A549 (cell line): ENCODE measurements around the gene DERA. TPM values are rescaled to one million over a fixed set of nuclear protein-coding genes. Genes with fewer than 3 reads are reported as not detected.

Experiments used
- ATAC-seq, 2 experiments: fragments of 200-7000 bp in 1 of 2; fragments of >200 bp in 1 of 2; cut with Nextera tagmentation in 1 of 2; cut with Tn5 transposase in 1 of 2; 3 replicates each; pipeline versions ENCODE4 v1.8.0 to v1.9.1; 2018 to 2020; ENCODE audit warnings: mild to moderate bottlenecking in 1 of 2, moderate library complexity in 1 of 2
- CTCF ChIA-PET: fragments of 300-600 bp; sonication (Branson Sonifier 250); formaldehyde crosslinking; extraction: SDS; loops from one replicate; lab custom pipeline; 2021; ENCODE audit warnings: antibody characterized with exemption, inconsistent platforms; lab: Yijun Ruan, JAX
- POLR2A ChIA-PET: fragments of 350-600 bp; formaldehyde crosslinking; extraction: SDS; loops from one replicate; lab custom pipeline; 2021; ENCODE audit warnings: antibody characterized with exemption, inconsistent platforms; lab: Yijun Ruan, JAX
- DNase-seq, 2 experiments: peaks; one replicate each; pipeline versions ENCODE4 v3.0.0 to v3.0.0-alpha.2; 2011 to 2016; ENCODE audit warnings: low read depth in 1 of 2, low spot score in 1 of 2
- FAIRE-seq: peaks from 2 replicates; lab custom pipeline; 2011; peaks lifted over from hg19 to GRCh38; lab: Jason Lieb, UNC
- H3K27ac ChIP-seq, 2 experiments: fragments of >200 bp; sonication (Bioruptor Twin); formaldehyde crosslinking; 3 replicates each; pipeline ENCODE4 v1.5.1; 2016 to 2017
- H3K4me1 ChIP-seq: fragments of >200 bp; sonication (Bioruptor Twin); formaldehyde crosslinking; 3 replicates; pipeline ENCODE4 v1.6.1; 2016
- H3K4me2 ChIP-seq: fragments of >200 bp; sonication (Bioruptor Twin); formaldehyde crosslinking; 3 replicates; pipeline ENCODE4 v1.6.1; 2016
- H3K4me3 ChIP-seq: fragments of >200 bp; sonication (Bioruptor Twin); formaldehyde crosslinking; 3 replicates; pipeline ENCODE4 v1.5.1; 2016
- H3K9me3 ChIP-seq: fragments of >200 bp; sonication (Bioruptor Twin); formaldehyde crosslinking; 3 replicates; pipeline ENCODE4 v1.6.1; 2016
- ATOH8 ChIP-seq: fragments of 250-450 bp; sonication (Bioruptor Pico); IDR thresholded peaks from 2 replicates; pipeline ENCODE4 v1.5.0; 2020; ENCODE audit warnings: low read depth, mild to moderate bottlenecking, moderate library complexity
- BHLHE40 ChIP-seq: IDR thresholded peaks from 2 replicates; pipeline ENCODE4 v1.6.1; 2012; ENCODE audit warnings: low read depth, low read length, inconsistent platforms
- CHD2 ChIP-seq: fragments of 150-350 bp; IDR thresholded peaks from 2 replicates; pipeline ENCODE4 v1.6.1; 2014; ENCODE audit warnings: low read length; ENCODE audit not compliant: partially characterized antibody
- CHD4 ChIP-seq: fragments of 200-600 bp; sonication (generic); IDR thresholded peaks from 2 replicates; pipeline ENCODE4 v1.6.1; 2016; ENCODE audit warnings: antibody characterized with exemption, mild to moderate bottlenecking, borderline replicate concordance
- EHMT2 ChIP-seq: fragments of 200-600 bp; sonication (generic); IDR thresholded peaks from 2 replicates; pipeline ENCODE4 v1.6.1; 2016; ENCODE audit warnings: antibody characterized with exemption, low read depth, mild to moderate bottlenecking, moderate library complexity
- GATA3 ChIP-seq: IDR thresholded peaks from 2 replicates; pipeline ENCODE4 v1.6.1; 2012; ENCODE audit warnings: borderline replicate concordance
- HDAC2 ChIP-seq: fragments of 200-600 bp; sonication (generic); IDR thresholded peaks from 2 replicates; pipeline ENCODE4 v1.6.1; 2016
- HEYL ChIP-seq: fragments of 250-450 bp; sonication (Bioruptor Pico); IDR thresholded peaks from 2 replicates; pipeline ENCODE4 v1.8.0; 2021; ENCODE audit warnings: mild to moderate bottlenecking, moderate library complexity
- HOXA7 ChIP-seq: fragments of 250-450 bp; sonication (Bioruptor Pico); IDR thresholded peaks from 2 replicates; pipeline ENCODE4 v1.5.0; 2020; ENCODE audit warnings: mild to moderate bottlenecking, moderate library complexity
- HOXB5 ChIP-seq: fragments of 250-450 bp; sonication (Bioruptor Pico); IDR thresholded peaks from 2 replicates; pipeline ENCODE4 v1.5.0; 2020; ENCODE audit warnings: mild to moderate bottlenecking, moderate library complexity
- JUNB ChIP-seq: fragments of >200 bp; sonication (Bioruptor Twin); formaldehyde crosslinking; IDR thresholded peaks from 2 replicates; pipeline ENCODE4 v1.6.1; 2016
- KDM1A ChIP-seq: fragments of 200-600 bp; sonication (generic); IDR thresholded peaks from 2 replicates; pipeline ENCODE4 v1.6.1; 2016; ENCODE audit warnings: low read depth, mild to moderate bottlenecking
- PBX3 ChIP-seq: IDR thresholded peaks from 2 replicates; pipeline ENCODE4 v1.6.1; 2012
- POLR2A ChIP-seq: IDR thresholded peaks from 2 replicates; pipeline ENCODE4 v1.6.1; 2012; ENCODE audit warnings: mild to moderate bottlenecking, low read length
- POLR2AphosphoS2 ChIP-seq: conservative IDR thresholded peaks from 2 replicates; pipeline ENCODE4 v1.6.1; 2012; ENCODE audit warnings: low read length, improper control_type of control experiment, inconsistent platforms
- RAD21 ChIP-seq, 2 experiments: fragments of >200 bp in 1 of 2; sonication (Bioruptor Twin) in 1 of 2; formaldehyde crosslinking in 1 of 2; IDR thresholded peaks in 1 of 2; conservative IDR thresholded peaks in 1 of 2; 2 replicates in 1 of 2; 3 replicates in 1 of 2; pipeline ENCODE4 v1.6.1; 2012 to 2018; ENCODE audit warnings: inconsistent platforms in 1 of 2
- RCOR1 ChIP-seq: fragments of 150-350 bp; IDR thresholded peaks from 2 replicates; pipeline ENCODE4 v1.6.1; 2014; ENCODE audit warnings: antibody characterized with exemption, low read length, low read depth
- SMC3 ChIP-seq: fragments of >200 bp; sonication (Bioruptor Twin); formaldehyde crosslinking; IDR thresholded peaks from 3 replicates; pipeline ENCODE4 v1.6.1; 2018; ENCODE audit warnings: inconsistent platforms
- SREBF2 ChIP-seq: fragments of 450-650 bp; IDR thresholded peaks from 2 replicates; pipeline ENCODE4 v1.6.1; 2014; ENCODE audit warnings: mild to moderate bottlenecking, moderate library complexity
- TP53 ChIP-seq: fragments of 250-450 bp; sonication (Bioruptor Pico); IDR thresholded peaks from 2 replicates; pipeline ENCODE4 v1.5.0; 2021; ENCODE audit warnings: mild to moderate bottlenecking, moderate library complexity
- ZNF302 ChIP-seq: fragments of 250-450 bp; sonication (Bioruptor Pico); IDR thresholded peaks from 2 replicates; pipeline ENCODE4 v1.9.0; 2021; ENCODE audit warnings: inconsistent platforms, mild to moderate bottlenecking, moderate library complexity
- WGBS: methylation state at CpG from one replicate; pipeline ENCODE4 v1.1.6; 2017; ENCODE audit errors: missing lambda C conversion rate; 5-methylcytosine and 5-hydroxymethylcytosine counted together
- polyA plus RNA-seq, 4 experiments: library from polyadenylated mRNA; depleted of rRNA in 3 of 4; stranded (reverse); fragments of >200 nt; fragmentation: RNase III in 1 of 4; extraction: RNeasy Plus Mini Kit Qiagen cat#74134 plus additional on column Dnase treatment in 1 of 4; gene quantifications; 2 replicates in 3 of 4; 3 replicates in 1 of 4; pipeline ENCODE4 v1.2.3, GENCODE V29; 2011 to 2017
- TF ChIP-seq, protein P1 (sequence below): fragments of >200 bp; sonication (Bioruptor Twin); formaldehyde crosslinking; IDR thresholded peaks from 3 replicates; pipeline ENCODE4 v1.5.1; 2016
- TF ChIP-seq, protein P2 (sequence below): fragments of 200-600 bp; sonication (generic); IDR thresholded peaks from 2 replicates; pipeline ENCODE4 v1.6.1; 2016; ENCODE audit warnings: antibody characterized with exemption, mild to moderate bottlenecking, moderate library complexity
- TF ChIP-seq, protein P3 (sequence below): fragments of 450-650 bp; IDR thresholded peaks from 2 replicates; pipeline ENCODE4 v1.6.1; 2014; ENCODE audit warnings: antibody characterized with exemption
- TF ChIP-seq, protein P4 (sequence below): IDR thresholded peaks from 2 replicates; pipeline ENCODE4 v1.6.1; 2012; ENCODE audit warnings: low read depth, borderline replicate concordance

The DERA gene
- polyA plus RNA-seq, 2 of the 4 experiments (the other 2 are of a cell fraction): 45.2 to 65.0 TPM

- FAIRE-seq (no peak), DNase-seq (no peak)
- Histone ChIP-seq H3K4me3 (no peak overlapping the region), H3K9me3 (no peaks in the 10 kb centered on the region)
- POLR2A ChIA-PET: interaction anchor here (2.8 kb wide), 1 partner anchor 14 kb away, joined by 13 read pairs; the partner anchor contains the start of gene DERA
- TF ChIP-seq HOXB5 (CRISPR knock-in tag): no peak
- TF ChIP-seq, protein P1, sequence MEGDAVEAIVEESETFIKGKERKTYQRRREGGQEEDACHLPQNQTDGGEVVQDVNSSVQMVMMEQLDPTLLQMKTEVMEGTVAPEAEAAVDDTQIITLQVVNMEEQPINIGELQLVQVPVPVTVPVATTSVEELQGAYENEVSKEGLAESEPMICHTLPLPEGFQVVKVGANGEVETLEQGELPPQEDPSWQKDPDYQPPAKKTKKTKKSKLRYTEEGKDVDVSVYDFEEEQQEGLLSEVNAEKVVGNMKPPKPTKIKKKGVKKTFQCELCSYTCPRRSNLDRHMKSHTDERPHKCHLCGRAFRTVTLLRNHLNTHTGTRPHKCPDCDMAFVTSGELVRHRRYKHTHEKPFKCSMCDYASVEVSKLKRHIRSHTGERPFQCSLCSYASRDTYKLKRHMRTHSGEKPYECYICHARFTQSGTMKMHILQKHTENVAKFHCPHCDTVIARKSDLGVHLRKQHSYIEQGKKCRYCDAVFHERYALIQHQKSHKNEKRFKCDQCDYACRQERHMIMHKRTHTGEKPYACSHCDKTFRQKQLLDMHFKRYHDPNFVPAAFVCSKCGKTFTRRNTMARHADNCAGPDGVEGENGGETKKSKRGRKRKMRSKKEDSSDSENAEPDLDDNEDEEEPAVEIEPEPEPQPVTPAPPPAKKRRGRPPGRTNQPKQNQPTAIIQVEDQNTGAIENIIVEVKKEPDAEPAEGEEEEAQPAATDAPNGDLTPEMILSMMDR: no peak
- no peak for TF ChIP-seq EHMT2
- TF ChIP-seq RAD21 (conservative IDR thresholded peaks at IDR 0.05 in 1 of 2, IDR thresholded peaks at IDR 0.05 in 1 of 2): no peak
- no peak for TF ChIP-seq CHD4
- TF ChIP-seq, protein P2, sequence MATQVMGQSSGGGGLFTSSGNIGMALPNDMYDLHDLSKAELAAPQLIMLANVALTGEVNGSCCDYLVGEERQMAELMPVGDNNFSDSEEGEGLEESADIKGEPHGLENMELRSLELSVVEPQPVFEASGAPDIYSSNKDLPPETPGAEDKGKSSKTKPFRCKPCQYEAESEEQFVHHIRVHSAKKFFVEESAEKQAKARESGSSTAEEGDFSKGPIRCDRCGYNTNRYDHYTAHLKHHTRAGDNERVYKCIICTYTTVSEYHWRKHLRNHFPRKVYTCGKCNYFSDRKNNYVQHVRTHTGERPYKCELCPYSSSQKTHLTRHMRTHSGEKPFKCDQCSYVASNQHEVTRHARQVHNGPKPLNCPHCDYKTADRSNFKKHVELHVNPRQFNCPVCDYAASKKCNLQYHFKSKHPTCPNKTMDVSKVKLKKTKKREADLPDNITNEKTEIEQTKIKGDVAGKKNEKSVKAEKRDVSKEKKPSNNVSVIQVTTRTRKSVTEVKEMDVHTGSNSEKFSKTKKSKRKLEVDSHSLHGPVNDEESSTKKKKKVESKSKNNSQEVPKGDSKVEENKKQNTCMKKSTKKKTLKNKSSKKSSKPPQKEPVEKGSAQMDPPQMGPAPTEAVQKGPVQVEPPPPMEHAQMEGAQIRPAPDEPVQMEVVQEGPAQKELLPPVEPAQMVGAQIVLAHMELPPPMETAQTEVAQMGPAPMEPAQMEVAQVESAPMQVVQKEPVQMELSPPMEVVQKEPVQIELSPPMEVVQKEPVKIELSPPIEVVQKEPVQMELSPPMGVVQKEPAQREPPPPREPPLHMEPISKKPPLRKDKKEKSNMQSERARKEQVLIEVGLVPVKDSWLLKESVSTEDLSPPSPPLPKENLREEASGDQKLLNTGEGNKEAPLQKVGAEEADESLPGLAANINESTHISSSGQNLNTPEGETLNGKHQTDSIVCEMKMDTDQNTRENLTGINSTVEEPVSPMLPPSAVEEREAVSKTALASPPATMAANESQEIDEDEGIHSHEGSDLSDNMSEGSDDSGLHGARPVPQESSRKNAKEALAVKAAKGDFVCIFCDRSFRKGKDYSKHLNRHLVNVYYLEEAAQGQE: no peak
- no peak for TF ChIP-seq KDM1A
- no peak for TF ChIP-seq HDAC2
- TF ChIP-seq, protein P3, sequence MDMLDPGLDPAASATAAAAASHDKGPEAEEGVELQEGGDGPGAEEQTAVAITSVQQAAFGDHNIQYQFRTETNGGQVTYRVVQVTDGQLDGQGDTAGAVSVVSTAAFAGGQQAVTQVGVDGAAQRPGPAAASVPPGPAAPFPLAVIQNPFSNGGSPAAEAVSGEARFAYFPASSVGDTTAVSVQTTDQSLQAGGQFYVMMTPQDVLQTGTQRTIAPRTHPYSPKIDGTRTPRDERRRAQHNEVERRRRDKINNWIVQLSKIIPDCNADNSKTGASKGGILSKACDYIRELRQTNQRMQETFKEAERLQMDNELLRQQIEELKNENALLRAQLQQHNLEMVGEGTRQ: no peak
- TF ChIP-seq SMC3: no peak
- TF ChIP-seq ZNF302 (CRISPR knock-in tag): no peak
- no peak for TF ChIP-seq HEYL (CRISPR knock-in tag)
- no peak for TF ChIP-seq POLR2A
- TF ChIP-seq, all 56 proteins: peak for 0
- ATAC-seq: no peak
- WGBS: 93% methylated on average over 1 of the region's 1 CpG
- Histone ChIP-seq H3K4me1 (no peaks in the 10 kb centered on the region), H3K4me2 (no peak overlapping the region), H3K27ac (no peak overlapping the region)
- CTCF ChIA-PET: interaction anchor here (0.6 to 2.8 kb wide), 2 partner anchors 14 to 1977 kb away, joined by 6 to 17 read pairs; partner anchors contain the start of gene DERA
Measured at GRCh38 chr12:15896867-15897266, 14.3 kb upstream of the DERA start.

- Histone ChIP-seq H3K4me1 (no peaks in the 10 kb centered on the region), H3K4me3 (no peak overlapping the region), H3K4me2 (no peak overlapping the region), H3K27ac (no peak overlapping the region), H3K9me3 (no peaks in the 10 kb centered on the region)
- ATAC-seq (no peak), FAIRE-seq (no peak), DNase-seq (no peak)
- WGBS: 88% methylated on average over 2 of the region's 2 CpGs
- ChIA-PET CTCF (interaction anchor here (0.6 to 2.8 kb wide), 2 partner anchors 13 to 1977 kb away, joined by 6 to 17 read pairs; partner anchors contain the start of gene DERA), POLR2A (interaction anchor here (2.8 kb wide), 1 partner anchor 13 kb away, joined by 13 read pairs; the partner anchor contains the start of gene DERA)
- no peak for TF ChIP-seq GATA3
- no peak for TF ChIP-seq RCOR1
- TF ChIP-seq, protein P4, sequence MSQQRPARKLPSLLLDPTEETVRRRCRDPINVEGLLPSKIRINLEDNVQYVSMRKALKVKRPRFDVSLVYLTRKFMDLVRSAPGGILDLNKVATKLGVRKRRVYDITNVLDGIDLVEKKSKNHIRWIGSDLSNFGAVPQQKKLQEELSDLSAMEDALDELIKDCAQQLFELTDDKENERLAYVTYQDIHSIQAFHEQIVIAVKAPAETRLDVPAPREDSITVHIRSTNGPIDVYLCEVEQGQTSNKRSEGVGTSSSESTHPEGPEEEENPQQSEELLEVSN: no peak
- no peak for TF ChIP-seq SREBF2
- TF ChIP-seq SMC3: no peak
- TF ChIP-seq ATOH8 (CRISPR knock-in tag): no peak
- no peak for TF ChIP-seq ZNF302 (CRISPR knock-in tag)
- no peak for TF ChIP-seq HOXA7
- TF ChIP-seq POLR2AphosphoS2: no peak
- TF ChIP-seq EHMT2: no peak
- no peak for TF ChIP-seq BHLHE40
- TF ChIP-seq, protein P2: no peak
- TF ChIP-seq JUNB: no peak
- TF ChIP-seq TP53: no peak
- no peak for TF ChIP-seq CHD2
- TF ChIP-seq PBX3: no peak
Measured at GRCh38 chr12:15897433-15897832, 13.7 kb upstream of the DERA start.
